Measurements from ENCODE around the gene SH3YL1.

SH3YL1 gene, protein sequence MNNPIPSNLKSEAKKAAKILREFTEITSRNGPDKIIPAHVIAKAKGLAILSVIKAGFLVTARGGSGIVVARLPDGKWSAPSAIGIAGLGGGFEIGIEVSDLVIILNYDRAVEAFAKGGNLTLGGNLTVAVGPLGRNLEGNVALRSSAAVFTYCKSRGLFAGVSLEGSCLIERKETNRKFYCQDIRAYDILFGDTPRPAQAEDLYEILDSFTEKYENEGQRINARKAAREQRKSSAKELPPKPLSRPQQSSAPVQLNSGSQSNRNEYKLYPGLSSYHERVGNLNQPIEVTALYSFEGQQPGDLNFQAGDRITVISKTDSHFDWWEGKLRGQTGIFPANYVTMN

DNA sequence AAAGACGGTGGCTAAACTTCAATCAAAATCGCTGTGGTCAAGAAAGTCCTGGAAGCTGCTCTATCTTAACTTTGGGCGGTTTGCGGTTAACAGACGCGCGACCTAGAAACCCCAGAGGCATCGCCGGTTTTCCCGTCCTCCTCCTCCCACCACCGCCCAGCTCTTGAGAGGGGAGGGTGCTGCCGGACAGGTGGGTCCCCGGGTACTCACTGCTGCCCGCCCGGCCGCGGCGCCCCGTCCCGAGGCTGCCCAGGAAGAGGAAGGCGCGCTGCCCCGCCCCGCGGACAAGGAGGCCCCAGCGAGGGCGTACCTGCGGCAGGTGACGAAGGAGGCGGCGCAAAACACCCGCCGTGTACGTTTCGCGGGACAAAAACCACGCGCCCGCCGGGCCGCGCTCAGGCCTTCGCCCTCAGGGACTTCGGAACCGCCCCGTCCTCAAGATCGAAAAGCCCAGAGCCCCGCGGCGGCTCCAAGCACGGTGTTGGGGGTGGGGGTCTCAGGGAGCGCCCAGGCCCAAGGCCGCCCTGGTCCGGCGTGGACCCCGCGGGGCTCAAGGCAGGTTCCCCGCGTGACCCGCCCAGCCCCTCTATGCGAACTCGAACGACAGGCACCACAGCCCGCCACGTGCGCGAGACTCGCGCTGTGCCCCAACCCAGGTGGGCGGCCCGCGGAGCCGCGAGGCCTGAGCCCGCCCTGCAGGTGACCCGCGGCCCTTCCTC lies at the start of gene SH3YL1:
TSS of gene SH3YL1 (minus strand) at position 259 of the 719 bp plus-strand sequence. CDS start at position 211, 48 bp downstream.
- no peak for DNase-seq

DNA sequence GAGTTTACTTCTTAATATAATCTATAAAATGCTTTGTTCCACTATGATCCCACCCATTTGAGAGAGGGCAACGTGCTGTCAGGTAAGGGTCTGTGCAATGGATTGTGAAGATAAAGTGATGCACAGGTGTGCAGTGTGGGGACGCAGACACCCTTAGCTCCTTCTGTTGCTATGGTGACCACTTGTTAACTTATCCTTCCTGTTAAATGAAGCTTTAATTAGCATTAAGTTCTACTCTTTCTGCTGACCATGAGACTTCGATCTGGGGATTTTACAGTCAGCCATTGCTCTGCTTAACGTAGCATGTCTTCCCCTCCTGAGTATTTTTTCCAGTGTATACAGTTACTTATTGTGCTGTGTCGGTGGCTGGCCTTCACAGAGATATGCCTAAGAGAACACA lies 47.2 kb upstream of the SH3YL1 start:
- no peak for DNase-seq

DNA sequence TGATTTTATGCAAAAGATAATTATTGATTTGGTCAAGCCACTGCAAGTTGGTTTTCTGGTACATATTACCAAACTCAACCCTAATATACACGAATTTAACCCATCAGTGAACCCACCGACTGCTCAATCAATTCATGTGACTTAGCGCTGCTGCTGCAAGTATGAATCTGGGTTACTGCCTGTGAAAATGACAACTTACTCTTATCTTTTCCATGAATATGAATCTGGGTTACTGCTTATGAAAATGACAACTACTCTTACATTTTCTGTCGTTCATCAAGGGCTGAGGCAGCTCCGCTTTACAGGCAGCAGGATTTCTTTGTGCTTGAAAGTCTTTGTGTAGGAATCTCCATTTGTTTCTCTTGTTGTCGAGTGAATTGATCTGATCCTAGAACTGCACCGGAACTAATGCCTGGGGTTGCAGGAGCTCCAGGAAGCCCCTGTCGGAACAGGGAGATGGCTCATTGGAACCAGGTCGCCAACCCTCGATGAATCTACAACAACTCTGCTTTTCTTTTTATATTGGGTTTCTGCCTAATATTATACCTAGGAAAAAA lies 46.2 kb upstream of the SH3YL1 start:
- no peak for DNase-seq

DNA sequence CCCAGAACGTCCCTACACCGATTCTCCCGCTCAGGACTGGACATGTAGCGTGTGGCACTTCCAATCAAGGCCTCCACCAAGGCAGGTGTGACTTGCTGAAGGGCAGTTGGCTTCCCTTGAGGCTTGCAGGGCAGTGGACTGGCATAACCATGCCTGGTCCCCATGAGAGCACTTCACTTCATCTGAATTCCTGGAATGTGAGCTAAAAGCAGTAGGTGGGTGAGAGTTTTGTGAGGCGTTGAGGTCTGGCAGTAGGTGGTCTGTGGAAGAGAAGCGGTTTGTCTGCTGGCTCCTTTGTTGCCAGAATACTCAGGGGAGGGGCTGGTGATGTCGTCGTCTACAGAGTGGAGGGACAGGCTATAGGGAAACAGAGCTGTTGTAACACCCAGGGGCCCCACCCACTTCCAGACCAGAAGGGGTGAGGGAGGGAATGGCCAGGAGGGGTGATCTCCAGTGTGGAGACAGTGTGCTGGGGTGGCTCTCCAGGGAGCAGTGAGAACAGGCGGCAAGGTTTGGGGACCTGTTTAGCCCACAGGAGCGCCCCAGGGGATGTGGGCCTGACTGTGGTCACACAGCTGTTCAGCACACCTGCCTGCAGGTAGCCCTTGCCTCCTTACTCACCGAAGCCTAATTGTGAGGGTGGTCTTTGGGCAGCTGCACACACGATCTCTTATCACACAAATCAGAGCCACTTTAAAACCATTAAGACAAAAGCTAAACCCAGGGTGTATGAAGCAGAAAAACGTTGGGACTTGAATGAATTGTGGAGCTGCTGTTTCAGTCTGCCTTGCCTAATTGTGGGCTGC lies 45.5 kb upstream of the SH3YL1 start:
- DNase-seq, result no peak

DNA sequence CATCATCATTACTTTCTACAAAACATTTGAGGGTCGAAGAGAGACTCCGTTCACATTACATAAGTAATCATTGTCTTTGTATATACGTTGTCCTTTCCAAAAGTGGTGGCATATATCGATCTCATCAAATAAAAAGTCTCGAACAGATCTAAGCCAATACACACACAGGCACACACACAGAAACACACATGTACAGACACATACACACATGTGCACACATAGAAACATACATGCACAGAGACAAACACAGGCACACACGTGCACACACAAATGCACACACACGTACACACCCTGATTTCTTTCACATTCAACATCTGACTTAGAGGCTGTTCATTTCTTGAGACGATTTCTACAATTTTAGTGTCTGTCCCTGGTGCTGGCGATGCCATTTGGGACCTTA lies 41.5 kb upstream of the SH3YL1 start:
- DNase-seq, result no peak

DNA sequence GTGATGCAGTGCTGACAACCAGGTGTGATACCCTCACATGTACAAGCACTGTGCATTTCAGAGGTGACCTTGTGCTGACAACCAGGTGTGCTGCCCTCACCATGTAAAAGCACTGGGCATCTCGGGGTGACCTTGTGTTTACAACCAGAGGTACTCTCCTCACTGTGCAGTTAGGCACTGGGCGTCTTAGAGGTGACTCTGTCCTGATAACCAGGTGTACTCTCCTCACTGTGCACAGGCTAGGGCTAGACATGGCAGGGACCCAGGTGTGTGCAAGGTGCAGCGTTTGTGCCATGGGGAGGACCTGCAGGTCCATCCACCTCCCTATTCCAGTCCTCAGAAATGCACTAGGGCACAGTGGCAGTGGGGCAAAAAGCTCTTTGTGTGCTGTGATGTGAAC lies 32.5 kb upstream of the SH3YL1 start:
- DNase-seq, result no peak

DNA sequence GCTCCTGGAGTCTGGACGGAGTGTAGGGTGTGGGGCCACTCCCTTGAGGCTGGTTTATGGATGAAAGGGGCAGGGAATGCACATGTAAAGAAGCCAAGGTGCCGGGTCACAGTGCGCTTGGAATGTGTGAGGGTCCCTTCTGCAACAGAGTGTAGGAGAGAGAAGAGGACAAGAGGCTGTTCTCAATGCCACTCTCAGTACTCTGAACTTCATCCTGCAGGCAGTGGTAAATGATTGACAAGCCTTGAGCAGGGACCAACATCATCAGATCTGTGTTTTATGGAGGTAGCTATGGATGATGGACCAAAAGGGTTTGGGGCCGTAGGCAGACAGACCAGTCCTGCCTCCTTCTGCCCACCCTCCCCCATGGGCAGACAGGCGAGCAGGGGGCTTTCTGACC lies 31.3 kb upstream of the SH3YL1 start:
- no peak for DNase-seq

DNA sequence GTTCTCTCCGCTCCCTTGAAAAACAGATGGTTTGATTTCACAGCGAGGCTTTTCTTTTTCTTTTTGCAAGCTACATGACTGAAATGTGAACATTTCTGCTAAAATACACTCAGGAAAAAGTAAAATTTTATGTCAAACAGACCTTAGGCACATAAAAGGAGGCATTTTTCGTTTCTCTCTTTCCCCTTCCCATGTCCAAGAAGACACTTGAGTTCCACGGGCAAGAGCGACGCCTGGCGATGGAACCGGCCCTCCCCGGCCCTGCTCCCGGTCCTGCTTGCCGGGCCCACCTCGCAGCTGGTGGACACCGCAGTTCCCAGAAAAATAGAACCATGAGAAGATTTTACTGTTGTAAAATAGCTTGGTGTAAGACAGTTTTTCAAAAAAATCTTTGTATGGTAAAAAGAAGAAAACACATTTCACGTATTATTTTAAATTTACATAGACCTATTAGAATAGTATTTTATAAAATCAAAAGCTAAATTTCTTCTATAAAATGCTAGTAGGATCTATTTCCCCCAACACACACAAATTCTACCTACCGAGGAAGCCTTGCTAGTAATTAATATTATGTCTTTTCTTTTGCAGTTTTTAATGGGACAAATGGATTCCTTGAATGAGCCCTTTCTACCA lies 26.4 kb upstream of the SH3YL1 start:
- no peak for DNase-seq

DNA sequence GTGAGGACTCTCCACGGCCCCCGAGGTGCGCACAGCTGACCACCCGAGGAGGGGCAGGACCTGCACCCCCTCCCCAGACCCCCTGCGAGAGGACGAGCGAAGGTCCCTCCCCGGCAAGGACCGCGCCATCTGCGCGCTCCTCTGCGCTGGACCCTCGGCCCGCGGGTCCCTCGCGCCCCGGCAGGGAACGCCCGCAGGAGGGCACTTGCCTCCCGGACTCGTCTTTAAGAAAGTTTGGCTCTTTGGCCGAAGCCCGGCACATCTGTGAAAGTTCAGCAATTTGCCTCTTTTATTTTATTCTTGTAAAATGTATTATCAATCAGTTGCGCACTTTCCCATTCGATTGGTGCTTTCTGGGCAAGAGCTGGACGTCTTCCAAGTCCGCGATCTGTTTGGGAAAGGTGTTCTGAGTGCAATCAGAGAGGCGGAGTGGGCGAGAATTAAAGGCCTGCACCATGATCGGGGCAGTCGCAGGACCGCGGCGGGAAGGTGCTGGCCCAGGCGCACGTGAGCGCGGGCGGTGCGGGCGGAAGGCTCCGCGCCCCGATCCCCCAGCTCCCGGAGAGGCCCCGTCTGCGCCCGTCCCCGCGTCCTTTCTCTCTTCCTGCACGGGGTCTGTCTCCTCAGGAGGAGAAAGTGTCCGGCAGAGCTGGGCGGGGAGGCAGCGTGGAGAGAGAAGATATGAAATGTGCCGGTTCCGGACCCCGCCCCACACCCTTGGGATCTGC lies 25.7 kb upstream of the SH3YL1 start:
- no peak for DNase-seq

DNA sequence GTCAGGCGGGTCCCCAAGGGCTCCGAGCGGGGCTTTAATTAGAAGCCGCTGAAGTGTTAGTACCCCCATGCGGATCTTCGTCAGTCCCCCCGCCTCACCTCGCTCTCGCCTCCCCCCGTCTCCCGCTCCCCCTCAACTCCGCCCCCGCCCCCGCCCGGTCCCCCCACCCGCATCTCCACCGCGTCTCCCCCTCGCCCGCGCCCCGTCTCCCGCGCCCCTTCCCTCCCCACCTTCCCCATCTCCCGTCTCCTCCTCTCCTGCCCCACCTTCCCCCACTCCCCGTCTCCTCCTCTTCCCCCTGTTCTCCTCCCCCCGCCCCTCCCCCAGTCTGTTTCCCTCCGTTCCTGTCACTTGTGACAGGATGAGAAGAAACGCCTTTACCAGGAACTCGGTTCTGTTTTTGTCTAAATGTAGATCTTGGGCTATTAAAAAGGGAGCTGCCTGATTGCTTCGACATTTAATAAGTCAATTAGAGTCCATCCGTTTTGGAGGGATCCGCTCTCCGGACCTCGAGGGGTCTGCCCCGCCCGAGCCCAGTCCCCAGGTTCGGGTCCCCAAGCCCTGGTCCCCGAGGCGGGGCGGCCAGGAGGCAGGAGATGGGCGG lies 25.0 kb upstream of the SH3YL1 start:
- DNase-seq, result no peak

DNA sequence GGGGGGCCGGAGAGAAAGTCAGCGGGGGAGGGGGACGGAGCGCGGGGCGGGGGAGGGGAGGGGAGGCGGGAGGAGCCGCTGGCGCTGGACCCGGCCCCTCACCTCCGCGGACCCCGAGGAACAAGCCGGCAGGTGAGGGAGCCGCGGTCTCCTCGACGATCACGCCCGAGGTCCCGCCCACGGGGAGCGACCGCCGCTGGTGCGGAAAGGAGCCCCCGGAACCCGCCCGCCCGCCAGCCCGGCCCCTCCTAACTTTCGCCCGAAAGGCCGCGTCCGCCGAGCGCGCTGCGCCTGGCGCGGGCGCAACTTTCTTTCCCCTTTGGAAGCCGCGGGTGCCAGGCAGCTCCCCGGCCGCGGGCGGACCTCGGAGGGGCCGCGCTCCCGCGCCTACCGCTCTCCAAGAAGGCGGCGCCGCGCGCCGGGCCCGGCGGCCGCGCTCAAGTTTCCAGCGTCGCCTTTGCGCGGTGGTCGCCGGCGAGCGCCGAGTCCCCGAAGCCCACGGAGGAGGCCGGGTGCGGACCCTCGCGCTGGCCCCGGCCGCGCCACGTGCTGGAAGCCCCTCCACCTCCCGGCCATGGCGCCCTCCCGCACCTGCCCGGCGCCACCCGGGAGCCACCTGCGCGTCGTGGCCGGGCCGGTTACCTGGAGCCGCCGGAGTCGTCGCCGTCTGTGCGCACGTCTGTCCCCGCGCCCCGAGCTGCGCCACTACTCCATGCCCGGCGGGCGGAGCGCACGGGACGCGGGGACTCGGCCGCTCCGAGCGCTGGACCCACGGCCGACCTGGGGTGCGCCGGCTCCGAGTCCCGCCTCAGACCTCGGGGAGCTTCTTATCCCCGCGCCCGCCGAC lies 24.3 kb upstream of the SH3YL1 start, which contains the start of gene ALKAL2:
TSS of gene ALKAL2 (minus strand) at position 181 of the 847 bp plus-strand sequence. CDS start 256 bp downstream, outside the sequence.
- DNase-seq, result no peak

DNA sequence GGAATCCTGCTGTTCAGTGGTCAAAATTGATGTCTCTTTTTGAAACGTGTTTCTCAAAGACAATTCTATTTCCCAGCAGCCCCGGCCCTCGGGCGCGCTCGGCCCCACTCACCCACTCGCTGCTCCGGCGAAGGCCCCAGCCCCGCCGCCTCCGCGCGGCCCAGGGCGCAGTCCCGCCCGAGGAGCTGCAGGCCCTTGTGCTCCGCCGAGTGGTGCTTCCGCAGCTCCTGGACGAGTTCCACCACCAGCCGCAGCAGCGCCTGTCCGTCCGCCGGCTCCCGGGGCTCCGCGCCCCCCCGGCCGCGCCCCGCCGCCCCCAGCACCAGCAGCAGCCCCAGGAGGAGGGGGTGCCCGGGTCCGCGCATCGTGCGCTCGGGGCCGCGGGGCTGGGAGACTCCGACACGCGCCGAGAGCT lies 23.6 kb upstream of the SH3YL1 start:
- DNase-seq, result no peak

DNA sequence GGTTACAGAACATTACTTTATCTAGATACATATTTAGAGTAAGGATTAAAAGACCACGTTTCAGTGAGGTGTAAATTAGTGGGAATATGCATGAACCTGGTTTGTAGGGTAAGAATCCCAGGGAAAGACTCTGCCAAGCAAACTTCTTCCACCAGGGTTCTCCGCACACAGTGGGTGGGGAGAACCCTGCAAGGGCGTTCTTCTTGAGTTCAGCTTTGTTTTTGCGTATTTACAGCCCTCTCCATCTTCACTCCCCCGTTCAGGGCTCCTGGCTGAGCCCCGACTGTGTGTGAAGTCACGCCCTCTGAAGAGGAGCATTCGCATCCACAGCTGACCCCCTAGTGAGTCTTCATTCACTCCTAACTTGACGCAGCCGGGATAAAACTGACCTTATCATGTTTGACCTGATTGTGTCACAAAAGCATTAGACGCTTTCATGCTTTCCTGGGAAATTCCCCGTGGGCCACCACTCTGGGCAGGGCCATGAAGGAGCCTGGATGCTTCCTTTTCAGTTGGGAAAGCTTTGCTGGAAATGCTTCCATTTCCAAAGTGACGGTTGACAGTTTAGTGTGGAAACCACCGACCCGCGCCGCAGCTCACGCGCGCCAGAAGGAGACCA lies 23.1 kb upstream of the SH3YL1 start:
- no peak for DNase-seq

DNA sequence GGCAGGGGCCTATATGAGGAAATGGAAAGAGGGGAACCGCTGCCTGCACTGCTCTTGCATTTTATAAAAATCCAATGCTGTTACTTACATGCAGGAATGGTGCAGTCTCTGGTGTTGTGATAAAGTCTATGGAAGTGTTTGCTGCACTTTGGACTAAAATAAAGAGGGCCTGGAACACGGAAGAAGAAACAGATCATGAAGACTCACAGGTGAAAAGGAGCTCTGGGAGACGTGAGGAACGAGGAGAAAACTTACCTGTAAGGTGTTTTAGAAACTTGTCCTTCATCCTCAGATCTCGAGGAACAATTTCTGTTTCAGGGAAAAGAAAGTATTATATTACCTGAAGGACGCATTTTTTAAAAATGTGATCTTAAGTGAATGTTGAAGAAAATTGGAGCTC lies 22.2 kb upstream of the SH3YL1 start:
- no peak for DNase-seq

DNA sequence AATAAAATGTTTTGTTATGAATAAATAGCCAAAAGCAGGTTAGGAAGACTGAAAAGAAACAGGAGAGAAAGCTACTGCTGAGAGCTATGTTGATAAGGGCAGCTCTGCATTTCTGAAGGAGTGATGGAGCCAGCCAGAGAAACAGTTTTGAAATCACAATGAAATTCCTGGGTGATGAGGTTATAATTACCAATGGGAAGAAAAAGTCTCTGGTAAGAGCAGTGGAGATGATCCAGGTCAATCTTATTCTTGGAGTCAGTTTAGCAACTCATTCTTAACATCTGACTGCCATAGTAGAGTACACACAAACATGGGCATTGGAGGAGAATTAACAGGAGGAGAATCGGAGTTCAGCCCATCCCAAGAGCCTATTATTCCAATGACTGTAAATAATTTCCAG lies 21.7 kb upstream of the SH3YL1 start:
- DNase-seq, result no peak

DNA sequence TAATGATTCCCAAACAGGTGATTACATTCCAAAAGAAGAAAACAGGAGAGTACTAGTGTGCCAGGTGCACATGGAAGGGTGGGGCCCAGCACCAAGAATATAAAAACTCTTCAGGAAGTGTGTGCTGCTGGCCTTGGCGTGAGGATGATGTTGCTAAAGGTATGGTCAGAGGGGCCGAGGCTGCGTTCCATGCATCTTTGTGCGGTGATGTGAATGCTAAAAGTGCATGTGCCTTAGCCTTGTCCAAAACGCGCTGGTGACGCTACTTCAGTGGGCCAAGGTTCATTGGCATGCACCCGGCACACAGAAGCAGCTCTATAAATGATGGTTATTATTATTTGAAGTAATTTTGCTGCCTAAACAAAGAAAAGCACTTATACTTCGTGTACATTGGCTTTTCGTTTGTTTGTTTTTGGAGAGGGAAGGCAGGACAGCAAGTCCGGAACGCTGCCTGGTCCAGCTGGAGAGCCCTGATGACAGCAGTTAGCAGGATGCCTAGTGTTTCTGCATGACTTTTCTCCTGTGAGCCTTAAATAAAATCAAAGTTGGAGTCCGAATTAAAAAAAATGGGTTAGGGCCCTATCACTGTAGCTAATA lies 21.2 kb upstream of the SH3YL1 start:
- no peak for DNase-seq

DNA sequence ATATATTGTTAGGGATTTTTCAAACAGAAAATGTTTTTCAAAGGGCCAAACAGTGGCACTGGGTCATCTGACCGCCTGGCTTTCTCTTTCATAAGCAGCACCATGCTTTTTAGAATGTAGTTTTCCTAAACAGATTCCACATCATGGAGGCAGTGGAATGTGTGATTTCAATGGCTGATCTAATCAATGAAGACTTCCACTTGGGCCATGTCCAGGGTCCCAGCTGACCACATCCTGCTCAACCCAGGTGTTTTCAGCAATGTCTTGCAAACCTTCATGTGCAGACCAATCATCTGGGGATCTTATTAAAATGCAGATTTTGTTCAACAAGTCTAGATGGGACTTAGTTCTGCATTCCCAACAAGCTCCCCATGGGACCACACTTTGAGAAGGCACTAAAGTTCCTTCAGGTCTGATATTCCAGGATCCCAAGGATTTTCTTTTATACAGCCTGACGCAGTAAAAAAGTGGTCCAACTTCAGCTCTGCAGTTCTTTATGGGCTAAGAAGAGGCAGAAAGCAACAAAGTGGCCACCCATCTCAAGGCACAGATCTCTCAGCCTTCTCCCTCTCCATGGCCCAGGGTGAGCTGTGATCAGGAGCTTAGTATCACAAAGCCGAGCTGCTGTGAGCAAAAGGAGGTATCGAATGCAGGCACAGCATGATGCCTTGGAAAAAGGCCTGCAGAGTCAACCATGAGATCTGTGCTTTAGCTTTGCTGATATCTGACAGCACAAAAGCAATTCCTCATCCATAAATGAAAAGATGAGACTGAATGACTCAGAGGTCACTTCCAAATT lies 20.4 kb upstream of the SH3YL1 start:
- DNase-seq, result no peak

DNA sequence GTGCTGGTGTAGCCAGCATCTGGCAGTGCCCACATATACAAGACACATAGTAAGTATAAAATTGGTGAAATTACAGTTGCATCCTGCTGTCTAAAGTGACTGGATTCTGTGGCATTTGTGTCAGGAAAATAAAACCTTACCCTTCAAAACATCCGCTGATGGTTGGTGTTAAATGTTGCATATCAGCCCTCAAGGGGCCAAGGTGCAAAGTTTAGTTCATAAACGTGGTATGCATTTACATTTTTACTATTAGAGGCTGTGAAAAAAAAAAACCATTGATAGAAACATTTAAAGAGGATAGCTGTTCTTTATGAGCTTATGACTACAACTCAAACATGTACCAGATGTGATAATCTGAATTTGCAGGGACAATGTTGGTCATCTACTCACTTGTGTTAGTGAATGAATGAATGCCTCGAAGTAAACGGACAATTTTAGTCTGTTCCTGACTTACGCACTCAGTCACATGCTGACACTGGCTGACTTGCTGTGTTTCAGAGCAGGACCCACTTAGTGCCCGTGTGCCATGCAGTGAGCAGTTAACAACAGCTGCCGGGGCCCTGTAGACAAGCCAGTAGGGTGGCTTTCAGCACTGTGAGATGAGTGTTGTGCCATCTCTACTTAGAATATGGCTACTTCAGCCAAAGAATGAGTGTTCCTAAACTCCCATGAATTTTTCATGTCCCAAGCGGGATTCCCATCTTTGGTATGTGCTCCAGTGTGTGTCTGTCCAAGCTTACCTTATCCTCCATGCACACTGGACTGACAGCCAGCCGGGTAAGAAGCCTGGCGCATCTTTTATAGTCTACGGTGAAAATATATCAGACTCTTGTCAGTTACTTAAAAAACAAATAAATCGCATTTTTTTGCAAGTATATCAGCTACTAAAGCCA lies 18.8 kb upstream of the SH3YL1 start:
- no peak for DNase-seq

All from GDM1 (cell line).